LNCaP clone FGC (cell line): ENCODE data around the gene GAS7.
"Not testable (repeated sequence)": the region's sequence is repeated elsewhere in the genome, so short reads cannot be mapped to it uniquely, and the experiment has no call there.

Source experiments
- DNase-seq: peaks from one replicate; pipeline ENCODE4 v3.0.0-alpha.2; 2011; ENCODE audit warnings: low read depth
- H3K4me3 ChIP-seq: 2 replicates; pipeline ENCODE4 v1.5.1; 2011; ENCODE audit warnings: mild to moderate bottlenecking, low read depth, low read length, control low read depth
- TF ChIP-seq, protein P1 (sequence below): IDR thresholded peaks from 2 replicates; pipeline ENCODE4 v1.5.1; 2012; ENCODE audit warnings: mild to moderate bottlenecking; ENCODE audit not compliant: control insufficient read depth, insufficient read depth; ENCODE audit errors: extremely low read depth

GAS7 gene

GRCh38 chr17:10058921-10059683 lies 139.3 kb downstream of the GAS7 start:
- DNase-seq: no peak

DNA sequence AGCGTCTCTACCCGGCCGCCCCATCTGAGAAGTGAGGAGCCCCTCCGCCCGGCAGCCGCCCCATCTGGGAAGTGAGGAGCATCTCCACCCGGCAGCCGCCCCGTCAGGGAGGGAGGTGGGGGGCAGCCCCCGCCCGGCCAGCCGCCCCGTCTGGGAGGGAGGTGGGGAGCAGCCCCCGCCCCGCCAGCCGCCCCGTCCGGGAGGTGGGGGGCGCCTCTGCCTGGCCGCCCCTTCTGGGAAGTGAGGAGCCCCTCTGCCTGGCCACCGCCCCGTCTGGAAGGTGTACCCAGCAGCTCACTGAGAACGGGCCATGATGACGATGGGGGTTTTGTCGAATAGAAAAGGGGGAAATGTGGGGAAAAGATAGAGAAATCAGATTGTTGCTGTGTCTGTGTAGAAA lies 140.9 kb downstream of the GAS7 start:
- not testable (repeated sequence) for H3K4me3 ChIP-seq, DNase-seq

More at GRCh38 chr17:10058921-10059683, 139.3 kb downstream of the GAS7 start:
- TF ChIP-seq, protein P1, sequence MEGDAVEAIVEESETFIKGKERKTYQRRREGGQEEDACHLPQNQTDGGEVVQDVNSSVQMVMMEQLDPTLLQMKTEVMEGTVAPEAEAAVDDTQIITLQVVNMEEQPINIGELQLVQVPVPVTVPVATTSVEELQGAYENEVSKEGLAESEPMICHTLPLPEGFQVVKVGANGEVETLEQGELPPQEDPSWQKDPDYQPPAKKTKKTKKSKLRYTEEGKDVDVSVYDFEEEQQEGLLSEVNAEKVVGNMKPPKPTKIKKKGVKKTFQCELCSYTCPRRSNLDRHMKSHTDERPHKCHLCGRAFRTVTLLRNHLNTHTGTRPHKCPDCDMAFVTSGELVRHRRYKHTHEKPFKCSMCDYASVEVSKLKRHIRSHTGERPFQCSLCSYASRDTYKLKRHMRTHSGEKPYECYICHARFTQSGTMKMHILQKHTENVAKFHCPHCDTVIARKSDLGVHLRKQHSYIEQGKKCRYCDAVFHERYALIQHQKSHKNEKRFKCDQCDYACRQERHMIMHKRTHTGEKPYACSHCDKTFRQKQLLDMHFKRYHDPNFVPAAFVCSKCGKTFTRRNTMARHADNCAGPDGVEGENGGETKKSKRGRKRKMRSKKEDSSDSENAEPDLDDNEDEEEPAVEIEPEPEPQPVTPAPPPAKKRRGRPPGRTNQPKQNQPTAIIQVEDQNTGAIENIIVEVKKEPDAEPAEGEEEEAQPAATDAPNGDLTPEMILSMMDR: no peak
- H3K4me3 ChIP-seq: no peak overlapping the region

GRCh38 chr17:10055262-10055975 lies 143.0 kb downstream of the GAS7 start:
- no peak overlapping the region for H3K4me3 ChIP-seq
- no peak for DNase-seq
- TF ChIP-seq, protein P1: no peak

DNA sequence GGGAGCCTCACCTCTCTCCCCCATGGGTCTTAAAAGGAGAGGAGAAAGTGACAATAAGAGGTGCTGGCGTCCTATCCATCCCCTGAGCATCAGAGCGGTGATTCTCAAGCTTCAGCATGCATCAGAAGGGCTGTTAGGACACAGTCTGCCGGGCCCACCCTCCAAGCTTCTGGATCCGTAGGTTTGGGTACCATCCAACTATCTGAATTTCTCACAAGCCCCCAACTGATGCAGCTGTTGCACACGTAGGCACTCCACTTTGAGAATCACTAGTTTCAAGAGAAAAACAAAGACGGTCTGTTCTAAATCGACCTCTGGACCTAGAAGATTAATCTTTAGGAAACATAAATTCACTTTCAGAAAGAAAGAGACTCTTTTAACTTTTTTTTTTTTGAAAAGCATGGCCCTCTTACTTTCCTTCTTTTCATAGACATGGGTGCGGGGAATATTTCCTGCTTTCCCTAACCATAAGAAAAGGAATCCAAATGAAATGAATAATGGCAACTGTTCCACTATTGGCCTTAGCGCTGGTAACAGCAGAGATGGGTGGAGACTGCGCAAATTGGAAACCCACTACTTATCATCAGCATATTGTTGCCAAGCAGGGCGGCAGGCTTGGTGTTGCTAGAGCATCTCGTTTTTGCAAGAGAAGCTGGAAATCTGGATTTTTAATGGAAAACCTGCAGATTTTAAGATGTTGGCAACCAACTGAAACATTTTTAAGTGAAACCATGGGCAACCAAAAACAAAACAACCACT lies 144.4 kb downstream of the GAS7 start:
- TF ChIP-seq, protein P1: no peak
- DNase-seq: no peak
- no peak overlapping the region for H3K4me3 ChIP-seq

DNA sequence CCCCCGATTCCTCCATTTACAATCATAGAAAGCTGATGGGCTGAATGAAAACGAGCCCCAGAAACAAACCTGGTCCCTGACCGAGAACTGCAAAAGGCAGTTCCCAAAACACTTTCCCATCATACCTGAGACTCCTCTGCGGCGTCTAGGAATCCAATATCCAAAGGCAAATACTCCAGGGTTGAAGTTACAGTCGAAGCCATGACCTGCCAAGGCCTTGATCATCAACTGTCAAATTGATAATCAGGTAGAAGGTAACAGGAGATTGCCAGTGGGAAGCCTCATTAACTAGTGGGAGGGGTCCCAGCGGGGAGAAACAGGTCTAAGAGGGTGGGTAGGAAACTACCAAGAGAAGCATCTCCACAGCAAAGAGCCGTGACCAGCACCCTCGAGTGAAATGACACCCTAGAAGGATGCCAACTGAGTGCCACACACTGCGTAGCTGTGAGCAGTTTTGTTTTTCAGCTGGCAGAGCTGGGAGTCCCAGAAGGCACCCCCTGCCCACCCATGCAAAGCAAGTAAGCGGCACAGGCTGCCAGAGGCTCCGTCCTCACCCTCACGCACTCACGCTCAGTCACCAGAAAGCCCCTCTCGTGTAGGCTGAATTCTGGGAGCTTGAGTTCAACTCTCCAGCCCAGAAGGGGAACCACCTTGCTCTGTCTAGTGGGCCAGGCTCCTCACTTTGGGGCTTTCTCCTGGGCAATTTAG lies 146.1 kb downstream of the GAS7 start:
- H3K4me3 ChIP-seq: no peak overlapping the region
- TF ChIP-seq, protein P1: no peak
- DNase-seq: no peak

DNA sequence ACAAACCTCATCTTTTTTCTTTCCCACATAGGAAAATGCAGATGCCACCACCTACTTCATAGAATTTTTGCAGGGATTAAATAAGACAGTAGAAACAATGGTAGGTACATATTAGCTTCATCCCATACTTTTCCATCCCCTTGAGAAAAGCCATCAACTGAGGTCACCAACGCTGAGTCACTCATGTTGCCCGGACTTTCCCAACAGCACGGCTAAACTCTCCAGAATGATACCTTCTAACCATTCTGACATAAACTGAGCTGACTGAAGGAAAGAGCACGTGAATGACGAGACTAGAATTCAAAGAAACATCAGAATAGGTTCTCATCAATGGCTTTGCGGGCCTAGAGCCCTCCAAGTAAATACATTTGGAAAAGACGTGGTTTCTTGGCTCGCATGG lies 147.3 kb downstream of the GAS7 start:
- DNase-seq: no peak
- no peak overlapping the region for H3K4me3 ChIP-seq
- TF ChIP-seq, protein P1: no peak

- DNase-seq: no peak
- no peak overlapping the region for H3K4me3 ChIP-seq
- TF ChIP-seq, protein P1: no peak
Measured at GRCh38 chr17:10050597-10051101, 147.8 kb downstream of the GAS7 start.
